ENCODE measurements around the gene CD300C.

- TF ChIP-seq POLR2A (IDR thresholded peaks at IDR 0.05), result no peak
- TF ChIP-seq CTCF (IDR thresholded peaks at IDR 0.05), result no peak
Measured at GRCh38 chr17:74543891-74544760, 1.8 kb downstream of the CD300C start.

Measured in upper lobe of left lung (tissue), 4 donors.